ENCODE results near the gene RBFOX2. TPM values are rescaled to one million over a fixed set of nuclear protein-coding genes. Genes with fewer than 3 reads are reported as not detected.

The RBFOX2 gene
- total RNA-seq, 2 experiments from 2014 or later = 6.6 to 7.1 TPM

DNA sequence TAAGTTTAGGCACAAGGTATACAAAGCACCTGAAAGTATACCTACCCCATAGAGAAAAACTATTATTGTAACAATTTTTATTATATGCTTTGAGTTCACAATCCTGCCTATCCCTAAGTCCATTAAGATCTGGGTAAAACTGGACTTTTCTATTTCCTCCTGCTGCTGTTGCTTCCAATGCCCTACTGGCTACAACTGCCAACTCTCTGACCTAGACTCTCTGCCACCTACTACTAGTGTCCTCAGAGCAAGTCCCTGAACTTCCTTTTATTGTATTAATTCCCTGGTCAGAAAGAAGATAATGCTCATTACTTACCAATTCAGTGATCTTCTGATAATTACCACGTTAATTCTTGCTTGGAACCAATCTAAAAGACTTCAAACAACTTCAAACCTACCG, 70.3 kb downstream of the RBFOX2 start:
- ChIA-PET POLR2A (no interaction called here), CTCF (interaction anchor here (0.6 kb wide), 1 partner anchor 71 kb away, joined by 3 read pairs; no protein-coding TSS in a partner anchor)

DNA sequence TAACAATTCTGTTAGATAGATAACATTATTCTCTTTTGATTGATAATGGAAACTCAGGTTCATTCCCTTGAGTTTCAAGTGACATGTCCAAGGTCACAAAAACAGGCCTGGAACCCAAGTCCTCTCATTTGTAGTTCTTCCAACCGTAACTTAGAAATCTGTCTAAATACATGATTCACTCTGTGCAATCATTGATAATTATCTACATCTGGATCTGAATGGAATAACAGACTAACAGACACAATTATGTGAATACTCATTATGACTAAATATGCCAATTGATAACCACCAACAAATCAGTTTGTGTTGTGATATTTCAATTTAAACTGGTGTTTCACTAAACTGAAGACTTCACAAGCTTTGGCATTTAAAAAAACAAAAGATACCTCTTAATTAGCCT, 71.0 kb downstream of the RBFOX2 start:
- ChIA-PET CTCF (no interaction called here), POLR2A (no interaction called here)

GRCh38 chr22:35956850-35957249, 71.8 kb downstream of the RBFOX2 start:
- ChIA-PET POLR2A (no interaction called here), CTCF (no interaction called here)

DNA sequence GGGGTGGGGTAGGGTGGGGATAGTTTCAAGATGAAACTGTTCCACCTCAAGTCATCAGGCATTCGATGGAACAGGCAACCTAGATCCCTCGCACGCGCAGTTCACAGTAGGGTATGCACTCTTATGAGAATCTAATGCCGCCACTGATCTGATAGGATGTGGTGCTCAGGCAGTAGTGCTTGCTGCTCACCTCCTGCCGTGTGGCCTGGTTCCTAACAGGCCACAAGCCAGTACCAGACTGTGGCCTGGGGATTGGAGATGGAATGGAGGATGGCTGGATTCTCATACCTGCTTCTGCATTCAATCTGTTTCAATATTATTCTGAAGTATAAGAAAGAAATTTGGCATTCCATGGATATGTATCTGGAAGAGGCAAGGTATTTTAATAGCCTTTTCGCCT, 73.1 kb downstream of the RBFOX2 start:
- POLR2A ChIA-PET = no interaction called here

DNA sequence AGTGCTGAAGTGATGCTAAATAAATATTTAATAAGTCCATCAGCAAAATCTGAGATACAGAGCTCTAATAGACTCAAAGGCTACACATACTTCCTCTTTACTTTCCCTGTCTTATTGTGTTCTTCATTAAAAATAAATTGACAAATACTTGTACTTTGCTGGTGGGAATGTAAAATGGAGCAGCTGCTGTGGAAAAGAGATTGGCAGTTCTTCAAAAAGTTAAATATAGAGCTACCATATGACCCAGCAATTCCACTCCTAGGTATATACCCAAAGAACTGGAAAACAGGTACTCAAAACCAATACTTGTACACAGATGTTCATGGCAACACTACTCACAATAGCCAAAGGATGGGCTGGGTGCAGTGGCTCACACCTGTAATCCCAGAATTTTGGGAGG, 76.0 kb downstream of the RBFOX2 start:
- POLR2A ChIA-PET = no interaction called here
- CTCF ChIA-PET = no interaction called here

More for the DNA sequence above, 73.1 kb downstream of the RBFOX2 start:
- CTCF ChIA-PET = no interaction called here

- CTCF ChIA-PET = interaction anchor here (0.7 kb wide), 1 partner anchor 210 kb away, joined by 4 read pairs; no protein-coding TSS in a partner anchor
- POLR2A ChIA-PET = no interaction called here
These were observed 78.4 kb downstream of the RBFOX2 start for GRCh38 chr22:35950262-35950661.

GRCh38 chr22:35949243-35949642, 79.4 kb downstream of the RBFOX2 start:
- ChIA-PET CTCF (no interaction called here), POLR2A (interaction anchor here (0.7 kb wide), 1 partner anchor 580 kb away, joined by 6 read pairs; no protein-coding TSS in a partner anchor)

GRCh38 chr22:35947794-35948425, 80.7 kb downstream of the RBFOX2 start:
- ChIA-PET CTCF (interaction anchor here (1.1 kb wide), 1 partner anchor 9 kb away, joined by 3 read pairs; no protein-coding TSS in a partner anchor), POLR2A (interaction anchor here (0.7 kb wide), 1 partner anchor 177 kb away, joined by 8 read pairs; no protein-coding TSS in a partner anchor)

- ChIA-PET POLR2A (no interaction called here), CTCF (no interaction called here)
These were observed 84.2 kb downstream of the RBFOX2 start for GRCh38 chr22:35944458-35944857.

DNA sequence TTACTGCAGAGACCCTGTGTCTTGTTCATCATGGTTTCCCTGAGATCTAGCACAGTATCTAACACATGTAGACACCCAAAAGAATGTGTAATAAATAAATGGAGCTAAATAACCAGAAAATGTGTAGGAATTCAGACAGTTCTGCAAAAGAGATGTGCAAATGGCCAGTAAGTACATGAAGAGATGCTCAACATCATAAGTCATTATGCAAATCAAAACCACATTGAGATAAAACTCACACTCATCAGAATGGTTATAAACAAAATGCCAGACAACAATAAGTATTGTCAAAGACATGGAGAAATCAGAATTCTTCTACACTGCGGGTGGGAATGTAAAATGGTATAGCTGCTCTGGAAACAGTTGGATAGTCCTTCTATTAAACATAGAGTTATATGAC, 88.5 kb downstream of the RBFOX2 start:
- CTCF ChIA-PET = interaction anchor here (0.9 kb wide), 1 partner anchor 184 kb away, joined by 3 read pairs; no protein-coding TSS in a partner anchor
- POLR2A ChIA-PET = no interaction called here

DNA sequence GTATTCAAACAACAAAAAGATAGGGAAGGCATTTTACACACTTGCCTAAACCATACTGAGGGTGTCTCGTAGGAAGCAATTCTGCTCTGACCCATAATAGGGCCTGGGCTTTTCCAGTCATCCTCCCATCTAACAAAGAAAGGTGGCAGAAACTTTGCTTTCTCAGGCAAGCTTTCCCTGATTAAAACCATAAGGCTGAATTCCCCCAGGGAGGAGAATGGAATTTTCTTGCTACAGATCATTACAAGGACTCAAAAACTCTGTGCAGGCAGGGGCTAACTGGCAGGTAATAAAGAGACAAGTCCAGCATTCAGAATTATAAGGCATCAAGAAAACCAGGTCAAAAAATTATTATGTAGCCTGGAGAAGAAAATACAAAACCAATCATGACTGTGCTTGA, 90.4 kb downstream of the RBFOX2 start:
- POLR2A ChIA-PET = no interaction called here
- CTCF ChIA-PET = no interaction called here

GRCh38 chr22:35930933-35931332, 97.7 kb downstream of the RBFOX2 start:
- ChIA-PET CTCF (interaction anchor here (0.7 to 1.2 kb wide), 2 partner anchors 134 to 180 kb away, joined by 4 read pairs; no protein-coding TSS in a partner anchor), POLR2A (interaction anchor here (0.7 kb wide), 1 partner anchor 174 kb away, joined by 8 read pairs; no protein-coding TSS in a partner anchor)

- ChIA-PET CTCF (no interaction called here), POLR2A (no interaction called here)
These were observed 100.3 kb downstream of the RBFOX2 start for GRCh38 chr22:35928285-35928798.

DNA sequence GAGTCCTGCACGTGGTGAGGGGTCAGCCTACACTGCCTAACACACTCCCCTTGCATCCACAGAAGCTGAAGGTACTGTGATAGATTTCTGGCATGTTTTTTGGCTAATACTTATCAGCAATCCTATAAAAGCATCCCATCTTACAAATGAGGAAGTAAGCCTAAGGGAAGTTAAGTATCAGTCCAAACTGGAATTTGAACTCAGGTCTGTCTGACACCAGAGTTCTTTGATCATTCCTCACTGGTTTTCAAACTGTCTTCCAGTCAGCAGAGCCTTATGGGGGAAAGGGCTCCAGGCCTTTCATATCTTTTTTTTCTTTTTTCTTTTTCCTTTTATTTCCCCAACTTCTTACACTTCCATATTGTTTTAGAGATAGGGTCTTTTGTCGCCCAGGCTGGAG, 105.6 kb downstream of the RBFOX2 start:
- ChIA-PET POLR2A (no interaction called here), CTCF (no interaction called here)

GRCh38 chr22:35921777-35922176, 106.8 kb downstream of the RBFOX2 start:
- ChIA-PET CTCF (interaction anchor here (0.7 kb wide), 1 partner anchor 295 kb away, joined by 3 read pairs; no protein-coding TSS in a partner anchor), POLR2A (no interaction called here)

GRCh38 chr22:35921044-35921443, 107.6 kb downstream of the RBFOX2 start:
- POLR2A ChIA-PET = no interaction called here

GRCh38 chr22:35919002-35919542, 109.6 kb downstream of the RBFOX2 start:
- ChIA-PET POLR2A (no interaction called here), CTCF (no interaction called here)

More at GRCh38 chr22:35921044-35921443, 107.6 kb downstream of the RBFOX2 start:
- CTCF ChIA-PET = no interaction called here

DNA sequence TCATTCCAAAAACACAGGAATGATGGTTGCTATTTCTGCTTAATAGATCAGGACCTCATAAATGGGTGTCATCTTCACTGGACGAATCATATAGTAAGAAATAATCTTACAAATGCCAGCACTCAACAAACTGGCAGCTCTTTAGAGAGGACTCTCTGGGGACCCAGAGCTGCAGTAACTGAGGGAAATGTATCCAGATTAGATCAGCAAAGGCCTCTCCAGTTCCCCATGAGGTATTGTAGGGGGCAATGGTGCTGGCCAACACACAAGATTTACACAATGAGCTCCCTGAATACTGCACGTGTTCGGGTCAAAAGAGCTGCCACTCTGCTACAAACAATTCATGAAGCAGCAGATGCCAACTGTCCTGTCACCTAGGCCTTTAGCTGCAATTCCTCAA, 110.2 kb downstream of the RBFOX2 start:
- ChIA-PET CTCF (no interaction called here), POLR2A (interaction anchor here (0.5 kb wide), 1 partner anchor 228 kb away, joined by 4 read pairs; no protein-coding TSS in a partner anchor)

DNA sequence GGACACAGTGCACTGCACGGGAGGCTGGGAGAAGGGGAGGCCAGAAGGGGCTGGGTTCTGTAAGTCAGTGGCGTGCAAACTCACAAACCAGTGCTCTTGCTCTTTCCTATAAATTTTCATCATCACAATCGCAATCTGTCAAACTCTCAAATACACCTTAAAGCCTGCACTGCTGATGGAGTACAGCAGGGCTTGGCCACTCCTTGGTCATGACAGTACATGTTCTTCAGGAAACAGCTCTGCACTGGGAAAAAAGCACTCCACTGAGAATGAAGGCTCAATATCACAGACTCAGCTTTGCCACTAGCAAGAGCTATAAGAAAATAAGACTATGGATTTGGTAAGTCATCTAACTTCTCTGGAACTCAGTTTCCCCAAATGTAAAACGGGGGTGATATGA, 111.0 kb downstream of the RBFOX2 start:
- CTCF ChIA-PET = no interaction called here
- POLR2A ChIA-PET = no interaction called here

DNA sequence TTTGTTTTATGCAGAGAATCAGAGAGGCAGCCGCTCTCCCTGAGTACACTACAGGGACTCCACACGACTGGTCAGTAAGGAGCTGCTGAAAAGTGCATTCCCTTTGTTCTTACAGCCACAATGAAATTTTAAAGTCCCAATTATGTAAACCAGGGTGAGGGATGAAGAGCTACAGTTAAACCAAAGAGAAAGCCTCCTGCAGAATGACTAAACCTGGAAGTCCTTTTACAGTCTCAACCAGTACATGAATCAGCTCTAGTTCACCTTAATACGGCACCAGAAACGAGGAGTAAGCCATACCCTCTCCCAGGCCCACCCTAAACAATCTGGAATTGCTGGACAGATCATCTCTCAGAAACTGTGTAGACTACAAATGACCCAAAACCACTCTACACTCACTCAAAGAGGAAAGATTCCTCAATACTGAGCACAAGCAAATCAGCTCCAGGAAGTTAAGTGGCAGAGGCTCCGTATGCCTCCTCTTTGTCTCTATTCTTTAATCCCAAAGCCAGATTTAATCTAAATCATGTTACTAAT, 113.1 kb downstream of the RBFOX2 start:
- POLR2A ChIA-PET = no interaction called here
- CTCF ChIA-PET = no interaction called here
